ENCODE results near the gene PRKN.

- no peak for TF ChIP-seq MAX (IDR thresholded peaks at IDR 0.05; ENCODE audit: insufficient read depth, insufficient read length)
- no peak for TF ChIP-seq JUN (IDR thresholded peaks at IDR 0.05; ENCODE audit: borderline replicate concordance, insufficient read depth, insufficient read length, low read depth)
- TF ChIP-seq POLR2A (IDR thresholded peaks at IDR 0.05; ENCODE audit: low read depth, low read length) = no peak
- TF ChIP-seq CTCF (IDR thresholded peaks at IDR 0.05; ENCODE audit: extremely low read depth in 1 of 2, insufficient read depth in 1 of 2, low read depth in 1 of 2, low read length in 2 of 2) = no peak
- TF ChIP-seq FOS (IDR thresholded peaks at IDR 0.05; ENCODE audit: borderline replicate concordance, insufficient read depth, low read length) = no peak
- TF ChIP-seq POLR2AphosphoS5 (IDR thresholded peaks at IDR 0.05; ENCODE audit: insufficient read depth, low read depth, low read length) = no peak
- TF ChIP-seq EZH2 (IDR thresholded peaks at IDR 0.05; ENCODE audit: borderline replicate concordance, low read depth, low read length, severe bottlenecking) = no peak
- TF ChIP-seq MYC (IDR thresholded peaks at IDR 0.05; ENCODE audit: low read depth, low read length) = no peak
Observed at GRCh38 chr6:161547617-161548016, 1179.9 kb downstream of the PRKN start.

All from endothelial cell of umbilical vein (primary cell).